Measurements from ENCODE around the gene BMP2. TPM values are rescaled to one million over a fixed set of nuclear protein-coding genes. Genes with fewer than 3 reads are reported as not detected.

Gene BMP2
- total RNA-seq, 1 donor from 2014 or later = 17.2 TPM

DNA sequence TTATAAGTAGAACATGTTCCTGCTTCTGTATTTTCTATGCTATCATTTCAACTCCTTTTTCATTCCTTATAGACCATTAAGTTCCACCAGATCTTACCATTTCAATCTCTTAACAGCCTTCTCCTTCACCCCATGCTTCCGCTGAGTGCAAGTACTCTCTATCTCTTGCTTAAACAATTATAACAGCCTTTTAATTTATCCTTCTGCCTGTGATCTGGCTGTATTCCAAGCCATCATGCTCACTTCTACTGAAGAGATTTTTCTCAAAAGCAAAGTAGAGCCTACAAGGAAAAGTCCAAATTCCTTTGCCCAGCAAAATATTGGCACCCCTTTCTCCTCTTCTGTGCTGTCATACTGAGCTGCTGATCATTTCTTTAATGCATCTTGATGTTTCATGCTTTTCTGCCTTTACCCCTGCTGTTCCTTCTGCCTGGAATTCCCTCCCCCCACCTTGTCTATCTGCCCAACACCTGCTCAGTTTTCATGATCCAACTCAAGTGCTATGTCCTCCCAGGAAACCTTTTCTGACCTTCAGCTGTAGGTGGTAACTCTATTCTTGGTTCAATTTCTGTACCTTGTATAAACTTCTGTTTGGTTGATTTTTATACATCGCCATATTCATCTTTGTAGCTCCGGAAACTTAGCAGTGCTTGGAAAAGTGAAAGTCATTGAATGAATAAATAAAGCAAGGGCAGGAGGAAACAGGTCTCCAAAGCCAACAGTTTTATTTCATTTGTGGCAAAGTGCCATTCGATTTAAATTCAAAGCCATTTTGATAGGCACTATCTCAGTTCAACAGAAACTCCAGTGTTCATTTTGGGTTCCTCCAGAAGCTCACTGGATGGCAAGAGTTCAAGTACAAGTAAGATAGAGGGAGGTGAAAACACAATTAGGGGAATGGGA, 10.5 kb upstream of the BMP2 start:
- H3K27me3 ChIP-seq (ENCODE audit: control insufficient read depth, insufficient read depth, low read length) = no peaks in the 10 kb centered on the region
- DNase-seq (ENCODE audit: low read depth) = no peak
- no peak overlapping the region for H3K4me3 ChIP-seq (ENCODE audit: low read depth, low read length)
- H3K36me3 ChIP-seq (ENCODE audit: control insufficient read depth, insufficient read depth, low read length) = no peaks in the 10 kb centered on the region
- TF ChIP-seq, protein P1, sequence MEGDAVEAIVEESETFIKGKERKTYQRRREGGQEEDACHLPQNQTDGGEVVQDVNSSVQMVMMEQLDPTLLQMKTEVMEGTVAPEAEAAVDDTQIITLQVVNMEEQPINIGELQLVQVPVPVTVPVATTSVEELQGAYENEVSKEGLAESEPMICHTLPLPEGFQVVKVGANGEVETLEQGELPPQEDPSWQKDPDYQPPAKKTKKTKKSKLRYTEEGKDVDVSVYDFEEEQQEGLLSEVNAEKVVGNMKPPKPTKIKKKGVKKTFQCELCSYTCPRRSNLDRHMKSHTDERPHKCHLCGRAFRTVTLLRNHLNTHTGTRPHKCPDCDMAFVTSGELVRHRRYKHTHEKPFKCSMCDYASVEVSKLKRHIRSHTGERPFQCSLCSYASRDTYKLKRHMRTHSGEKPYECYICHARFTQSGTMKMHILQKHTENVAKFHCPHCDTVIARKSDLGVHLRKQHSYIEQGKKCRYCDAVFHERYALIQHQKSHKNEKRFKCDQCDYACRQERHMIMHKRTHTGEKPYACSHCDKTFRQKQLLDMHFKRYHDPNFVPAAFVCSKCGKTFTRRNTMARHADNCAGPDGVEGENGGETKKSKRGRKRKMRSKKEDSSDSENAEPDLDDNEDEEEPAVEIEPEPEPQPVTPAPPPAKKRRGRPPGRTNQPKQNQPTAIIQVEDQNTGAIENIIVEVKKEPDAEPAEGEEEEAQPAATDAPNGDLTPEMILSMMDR (IDR thresholded peaks at IDR 0.05; ENCODE audit: insufficient read depth, low read length, poor library complexity, severe bottlenecking) = no peak

DNA sequence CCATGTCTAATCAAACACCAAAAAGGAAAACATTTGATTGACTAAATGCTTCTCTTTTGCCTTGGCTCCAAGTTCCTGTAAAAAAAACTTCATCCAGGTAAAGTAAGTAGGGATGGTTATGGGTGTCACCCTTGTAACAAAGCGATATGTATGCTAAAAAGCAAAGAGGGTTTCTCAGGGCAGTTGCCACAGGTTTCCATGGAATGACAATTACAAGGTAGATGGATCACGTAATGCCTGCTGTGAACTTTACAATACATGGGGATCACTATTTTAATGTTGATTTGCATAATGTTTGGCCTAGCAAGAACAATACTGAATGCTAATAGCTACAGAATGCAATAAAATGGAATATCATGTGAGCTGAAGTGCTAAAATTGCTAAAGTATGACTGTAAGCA, 2.9 kb upstream of the BMP2 start:
- TF ChIP-seq, protein P1 (IDR thresholded peaks at IDR 0.05; ENCODE audit: insufficient read depth, low read length, poor library complexity, severe bottlenecking) = no peak
- Histone ChIP-seq H3K36me3 (ENCODE audit: control insufficient read depth, insufficient read depth, low read length) (no peaks in the 10 kb centered on the region), H3K27me3 (ENCODE audit: control insufficient read depth, insufficient read depth, low read length) (no peaks in the 10 kb centered on the region), H3K4me3 (ENCODE audit: low read depth, low read length) (no peak overlapping the region)
- no peak for DNase-seq (ENCODE audit: low read depth)

DNA sequence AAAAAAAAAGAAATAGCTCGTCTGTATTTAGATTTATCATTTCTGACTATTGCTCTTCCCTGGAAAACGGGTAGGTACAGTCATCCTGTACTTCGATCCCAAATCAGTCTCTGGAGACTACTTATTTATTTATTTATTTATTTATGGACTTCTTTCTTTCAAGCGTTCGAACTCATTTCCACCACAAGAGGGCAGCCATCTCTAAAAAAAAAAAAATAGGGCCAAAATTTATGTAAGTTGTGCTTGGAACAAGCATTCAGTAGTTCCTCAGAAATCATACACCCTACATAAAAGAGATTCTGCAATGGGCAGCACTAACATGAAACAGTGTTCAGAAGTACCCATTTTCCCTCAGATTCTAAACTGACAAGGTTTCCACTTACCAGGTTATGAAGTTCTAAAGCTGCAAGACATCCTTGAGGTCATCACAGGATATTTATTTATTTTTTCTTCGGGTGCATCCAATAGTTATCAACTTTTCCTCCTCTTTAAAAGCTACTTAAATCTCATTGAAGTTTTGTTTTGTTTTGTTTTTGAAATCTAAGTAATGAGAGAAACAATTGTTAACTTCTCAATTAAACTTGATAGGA, 1.9 kb upstream of the BMP2 start:
- H3K36me3 ChIP-seq (ENCODE audit: control insufficient read depth, insufficient read depth, low read length) = no peaks in the 10 kb centered on the region
- no peak for DNase-seq (ENCODE audit: low read depth)
- H3K27me3 ChIP-seq (ENCODE audit: control insufficient read depth, insufficient read depth, low read length) = no peaks in the 10 kb centered on the region
- TF ChIP-seq, protein P1 (IDR thresholded peaks at IDR 0.05; ENCODE audit: insufficient read depth, low read length, poor library complexity, severe bottlenecking) = peak; percentile 43
- no peak overlapping the region for H3K4me3 ChIP-seq (ENCODE audit: low read depth, low read length)

DNA sequence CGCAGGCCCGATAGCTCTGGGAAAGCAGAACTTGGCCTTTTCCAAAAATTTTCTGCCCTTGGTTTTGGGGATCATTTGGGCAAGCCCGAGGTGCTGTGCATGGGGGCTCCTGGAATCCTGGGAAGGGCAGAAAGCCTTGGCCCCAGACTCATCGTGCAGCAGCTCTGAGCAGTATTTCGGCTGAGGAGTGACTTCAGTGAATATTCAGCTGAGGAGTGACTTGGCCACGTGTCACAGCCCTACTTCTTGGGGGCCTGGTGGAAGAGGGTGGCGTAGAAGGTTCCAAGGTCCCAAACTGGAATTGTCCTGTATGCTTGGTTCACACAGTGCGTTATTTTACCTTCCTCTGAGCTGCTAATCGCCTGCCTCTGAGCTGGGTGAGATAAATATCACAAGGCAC, 1.1 kb upstream of the BMP2 start:
- Histone ChIP-seq H3K36me3 (ENCODE audit: control insufficient read depth, insufficient read depth, low read length) (no peaks in the 10 kb centered on the region), H3K4me3 (ENCODE audit: low read depth, low read length) (no peak overlapping the region), H3K27me3 (ENCODE audit: control insufficient read depth, insufficient read depth, low read length) (no peaks in the 10 kb centered on the region)
- no peak for DNase-seq (ENCODE audit: low read depth)
- TF ChIP-seq, protein P1 (IDR thresholded peaks at IDR 0.05; ENCODE audit: insufficient read depth, low read length, poor library complexity, severe bottlenecking) = no peak

DNA sequence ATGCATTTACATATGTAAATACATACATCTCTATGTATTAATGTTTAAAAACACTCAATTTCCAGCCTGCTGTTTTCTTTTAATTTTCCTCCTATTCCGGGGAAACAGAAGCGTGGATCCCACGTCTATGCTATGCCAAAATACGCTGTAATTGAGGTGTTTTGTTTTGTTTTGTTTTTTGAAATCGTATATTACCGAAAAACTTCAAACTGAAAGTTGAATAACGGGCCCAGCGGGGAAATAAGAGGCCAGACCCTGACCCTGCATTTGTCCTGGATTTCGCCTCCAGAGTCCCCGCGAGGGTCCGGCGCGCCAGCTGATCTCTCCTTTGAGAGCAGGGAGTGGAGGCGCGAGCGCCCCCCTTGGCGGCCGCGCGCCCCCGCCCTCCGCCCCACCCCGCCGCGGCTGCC, 355 bp upstream of the BMP2 start:
- Histone ChIP-seq H3K36me3 (ENCODE audit: control insufficient read depth, insufficient read depth, low read length) (no peaks in the 10 kb centered on the region), H3K27me3 (ENCODE audit: control insufficient read depth, insufficient read depth, low read length) (no peaks in the 10 kb centered on the region), H3K4me3 (ENCODE audit: low read depth, low read length) (peak overlapping the region; percentile 94)
- TF ChIP-seq, protein P1 (IDR thresholded peaks at IDR 0.05; ENCODE audit: insufficient read depth, low read length, poor library complexity, severe bottlenecking) = no peak
- no peak for DNase-seq (ENCODE audit: low read depth)

Measured in kidney epithelial cell (primary cell).